Raji (cell line): ENCODE measurements around the gene PLTP.

ENCODE experiments used
- POLR2A ChIP-seq: IDR thresholded peaks from 2 replicates; pipeline ENCODE4 v1.6.1; 2011; ENCODE audit warnings: low read depth, low read length, control low read depth; ENCODE audit not compliant: insufficient read depth

PLTP gene

GRCh38 chr20:45917790-45918141, 5.8 kb upstream of the PLTP start:
- no peak for TF ChIP-seq POLR2A

GRCh38 chr20:45913116-45913515, 1.2 kb upstream of the PLTP start:
- no peak for TF ChIP-seq POLR2A

- TF ChIP-seq POLR2A: no peak
Measured at GRCh38 chr20:45912344-45912682, 358 bp upstream of the PLTP start.

GRCh38 chr20:45910670-45911485, 1.1 kb downstream of the PLTP start:
- no peak; the same call in 1 of the 2 replicates for TF ChIP-seq POLR2A

- no peak for TF ChIP-seq POLR2A
Measured at GRCh38 chr20:45909817-45910669, 1.9 kb downstream of the PLTP start.

- TF ChIP-seq POLR2A: no peak
Measured at GRCh38 chr20:45909336-45909808, 2.6 kb downstream of the PLTP start.

- no peak for TF ChIP-seq POLR2A
Measured at GRCh38 chr20:45908084-45908483, 3.9 kb downstream of the PLTP start.

- no peak for TF ChIP-seq POLR2A
Measured at GRCh38 chr20:45907219-45907948, 4.6 kb downstream of the PLTP start.

- no peak for TF ChIP-seq POLR2A
Measured at GRCh38 chr20:45905505-45906079, 6.4 kb downstream of the PLTP start.

- TF ChIP-seq POLR2A: no peak
Measured at GRCh38 chr20:45904583-45905504, 7.1 kb downstream of the PLTP start.

- no peak for TF ChIP-seq POLR2A
Measured at GRCh38 chr20:45902199-45902701, 9.7 kb downstream of the PLTP start.

GRCh38 chr20:45899046-45899835, 12.7 kb downstream of the PLTP start:
- TF ChIP-seq POLR2A: no peak

GRCh38 chr20:45898285-45898684, 13.7 kb downstream of the PLTP start:
- no peak for TF ChIP-seq POLR2A

GRCh38 chr20:45897692-45898091, 14.3 kb downstream of the PLTP start:
- no peak for TF ChIP-seq POLR2A

GRCh38 chr20:45897289-45897688, 14.7 kb downstream of the PLTP start:
- TF ChIP-seq POLR2A: no peak
